Skin of body (tissue), 2 donors: ENCODE results near the gene PTH2. TPM values are rescaled to one million over a fixed set of nuclear protein-coding genes. Genes with fewer than 3 reads are reported as not detected.

ENCODE experiments used
- DNase-seq: peaks from one replicate; lab custom pipeline; 2025; lab: John Stamatoyannopoulos, UW
- total RNA-seq: library from RNA; depleted of rRNA; stranded (reverse); fragments of >200 nt; gene quantifications from one replicate; pipeline ENCODE4 v1.2.3, GENCODE V29; 2014

Gene PTH2
- total RNA-seq, 1 donor from 2014 or later: not detected

DNA sequence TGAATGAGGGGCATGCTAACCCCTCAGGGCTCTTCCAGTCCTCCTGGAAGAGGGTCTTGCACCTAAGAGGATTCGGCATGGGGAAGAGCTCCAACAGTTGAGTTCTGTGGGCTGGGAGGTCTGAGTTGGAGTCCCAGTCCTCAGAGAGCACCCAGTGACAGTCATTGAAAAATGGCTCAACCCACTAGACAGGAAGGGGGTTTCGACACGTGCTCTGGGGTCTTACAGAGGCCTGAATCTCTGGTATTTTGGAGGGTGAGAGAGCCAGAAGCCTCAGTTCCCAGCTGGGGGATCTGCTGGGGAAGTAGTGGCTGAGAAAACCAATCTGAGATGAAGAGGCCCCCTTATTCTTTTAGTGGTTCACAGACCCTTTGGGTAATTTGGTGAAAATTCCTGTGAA is 9.0 kb downstream of the PTH2 start:
- DNase-seq: no peak

DNA sequence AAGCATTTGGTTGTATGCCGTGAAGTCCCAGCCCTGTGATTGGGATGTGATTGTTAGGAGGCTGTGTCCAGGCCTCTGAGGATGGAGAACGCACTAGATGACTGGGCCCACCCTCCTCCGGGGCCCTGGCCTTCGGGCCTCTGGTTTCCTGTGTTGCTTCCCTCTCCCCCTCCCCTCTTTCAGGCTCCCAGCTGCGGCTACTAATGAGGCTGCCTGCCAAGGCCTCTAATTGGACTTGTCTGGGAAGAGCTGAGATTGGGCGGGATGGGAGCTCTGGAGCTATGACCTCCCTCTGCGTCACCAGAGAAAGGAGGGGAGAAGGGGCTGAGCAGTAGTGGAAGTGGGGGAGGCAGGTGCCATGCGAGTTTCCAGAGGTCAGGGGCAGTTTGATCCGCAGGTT is 9.9 kb downstream of the PTH2 start:
- no peak for DNase-seq

DNA sequence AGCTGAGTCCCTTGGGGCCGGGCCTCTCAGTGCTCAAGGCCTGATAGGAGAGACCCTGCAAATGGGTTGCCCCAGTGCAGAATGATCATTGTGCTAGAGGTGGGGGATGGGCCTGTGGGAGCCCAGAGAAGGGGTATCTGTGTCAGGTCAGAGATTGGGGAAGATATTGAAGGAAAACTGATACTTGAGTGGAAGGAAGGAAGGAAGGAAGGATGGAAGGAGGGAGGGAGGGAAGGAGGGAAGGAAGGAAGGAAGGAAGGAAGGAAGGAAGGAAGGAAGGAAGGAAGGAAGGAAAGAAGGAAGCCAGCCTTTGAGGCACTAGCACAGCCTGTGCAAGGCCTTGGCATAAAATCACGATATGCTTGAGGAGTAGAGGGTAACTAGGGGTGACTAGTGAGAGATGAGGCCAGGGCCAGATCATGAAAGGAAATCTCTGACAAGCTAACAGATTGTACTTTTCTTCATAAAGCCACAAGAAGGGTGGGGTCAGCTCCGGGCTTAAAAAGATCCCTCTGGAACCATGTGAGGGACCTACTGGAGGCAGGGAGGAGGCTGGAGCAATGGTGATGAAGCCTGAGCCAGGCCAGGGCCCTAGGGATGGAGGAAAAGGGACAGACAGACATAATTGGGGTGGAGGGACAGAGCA is 11.4 kb downstream of the PTH2 start:
- no peak for DNase-seq

DNA sequence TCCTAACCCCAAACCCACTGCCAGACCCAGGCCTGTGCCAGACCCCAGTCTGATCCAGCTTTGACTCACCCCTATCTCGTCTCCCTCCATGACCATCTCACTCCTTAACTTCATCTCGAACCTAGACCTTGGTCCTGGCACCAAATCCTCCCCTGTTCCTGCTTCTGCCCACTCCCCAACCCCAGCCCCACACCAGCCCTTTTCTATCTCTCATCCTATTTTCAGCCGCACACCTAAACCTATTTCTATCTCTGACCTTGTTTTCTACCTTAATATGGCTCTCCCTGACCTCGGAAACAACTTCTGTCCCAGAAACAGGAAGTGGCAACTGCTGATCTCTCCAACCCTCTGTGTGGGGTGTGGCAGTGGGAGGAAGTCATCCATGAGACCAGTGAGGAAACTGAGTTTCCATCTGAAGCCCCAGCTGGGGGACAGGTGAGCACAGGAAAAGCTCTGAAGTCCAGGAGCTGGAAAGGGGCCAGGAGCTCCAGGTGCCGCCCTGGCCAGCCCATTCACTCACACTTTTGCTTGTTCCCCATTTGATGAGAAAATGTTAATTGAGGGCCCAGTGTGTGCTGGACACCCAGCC is 13.7 kb downstream of the PTH2 start:
- DNase-seq: no peak

DNA sequence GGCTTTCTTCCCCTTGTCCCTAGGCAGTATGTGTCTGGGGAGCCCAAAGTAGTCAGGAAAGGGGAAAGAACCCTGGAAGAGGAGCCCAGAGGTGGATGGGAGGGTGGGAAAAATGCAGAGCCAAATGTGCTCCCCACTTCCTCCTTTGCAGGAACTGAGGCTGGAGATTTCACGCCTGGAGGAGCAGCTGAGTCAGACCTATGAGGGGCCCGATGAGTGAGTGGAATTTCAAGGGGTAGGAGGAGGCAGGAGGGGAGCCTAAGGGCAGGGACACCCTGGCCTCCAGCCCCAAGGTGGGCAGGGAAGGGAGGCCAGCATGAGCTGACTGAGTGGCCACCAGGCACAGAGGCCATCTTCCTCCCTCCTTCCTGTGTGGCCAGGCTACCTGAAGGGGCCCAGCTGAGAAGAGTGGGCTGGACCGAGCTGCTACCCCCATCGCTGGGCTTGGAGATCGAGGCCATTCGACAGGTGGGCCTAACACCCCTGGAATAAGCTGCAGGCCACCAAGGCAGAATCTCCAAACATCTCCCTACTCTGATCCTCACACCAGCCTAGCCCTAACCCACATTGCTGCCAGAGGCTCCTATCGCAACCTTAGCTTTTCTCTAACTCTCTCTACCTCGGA is 14.3 kb downstream of the PTH2 start:
- no peak for DNase-seq

- DNase-seq: no peak
Measured at GRCh38 chr19:49407482-49408015, 15.7 kb downstream of the PTH2 start.

DNA sequence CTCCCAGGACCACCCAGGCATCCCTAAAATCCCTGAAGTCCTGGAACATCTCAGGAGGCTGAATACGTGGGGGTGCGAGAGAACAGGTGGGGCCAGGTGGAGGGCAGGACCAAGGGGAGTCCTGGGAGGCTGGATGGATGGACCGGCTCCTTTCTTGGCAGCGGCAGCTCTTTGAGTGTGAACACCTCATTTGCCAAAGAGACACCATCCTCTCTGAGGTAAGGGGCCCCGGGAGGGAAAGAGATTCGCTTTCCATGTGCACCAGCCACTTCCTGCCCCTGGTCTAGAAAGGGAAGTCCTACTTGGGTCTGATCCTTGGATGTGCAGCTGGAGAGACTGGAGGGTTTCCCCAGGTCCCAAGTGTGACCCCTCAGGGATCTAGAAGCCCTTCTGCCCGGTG is 16.2 kb downstream of the PTH2 start:
- DNase-seq: no peak

DNA sequence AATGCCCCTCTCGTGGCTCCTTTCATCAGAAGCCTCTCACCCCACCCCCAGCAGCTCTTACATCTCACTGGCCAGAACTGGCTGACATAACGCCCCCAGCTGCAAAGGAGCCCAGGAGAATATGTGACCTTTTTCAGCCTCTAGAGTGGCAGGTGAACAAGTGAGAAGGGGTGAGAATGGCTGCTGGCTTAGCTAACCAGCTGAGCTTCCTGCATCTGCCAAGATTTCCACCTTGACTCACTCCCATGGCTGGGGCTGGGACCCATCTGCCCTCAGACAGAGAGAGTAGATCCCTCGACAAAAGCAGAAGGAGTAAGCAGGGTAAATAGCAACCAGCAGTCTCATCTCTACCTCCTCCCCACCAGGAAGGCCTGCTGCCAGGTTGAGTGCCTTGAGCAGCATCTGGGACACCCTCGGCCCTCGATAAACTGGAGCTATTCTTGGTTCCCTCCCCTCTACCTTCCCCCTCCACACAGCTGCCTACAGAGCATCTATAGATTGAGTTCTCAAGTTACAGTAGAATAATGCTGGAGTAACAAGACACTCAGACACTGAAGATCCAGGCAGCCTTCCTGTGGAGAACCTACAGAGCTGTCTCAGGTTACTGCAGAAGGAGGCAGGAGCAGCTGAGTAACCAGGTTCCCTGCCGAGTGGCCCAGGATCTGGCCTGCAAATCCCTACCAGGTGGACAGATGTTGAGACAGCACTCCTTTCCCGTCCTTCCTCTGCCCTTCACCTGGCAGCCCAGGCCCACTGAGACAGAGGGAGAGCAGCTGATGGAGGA is 19.6 kb downstream of the PTH2 start:
- DNase-seq: no peak

DNA sequence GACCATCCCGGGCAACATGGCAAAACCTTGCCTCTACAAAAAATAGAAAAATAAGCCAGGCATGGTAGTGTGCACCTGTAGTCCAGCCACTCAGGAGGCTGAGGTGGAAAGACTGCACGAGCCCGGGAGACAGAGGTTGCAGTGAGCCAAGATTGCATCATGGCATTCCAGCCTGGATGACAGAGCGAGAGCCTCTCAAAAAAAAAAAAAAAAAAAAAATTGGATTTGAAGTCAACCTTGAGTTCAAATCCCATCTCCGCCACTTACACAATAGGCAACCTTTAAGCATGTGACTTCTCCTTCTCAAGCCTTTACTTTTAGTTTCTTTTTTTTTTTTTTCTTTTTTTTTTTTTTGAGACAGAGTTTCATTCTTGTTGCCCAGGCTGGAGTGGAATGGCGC is 23.2 kb downstream of the PTH2 start:
- no peak for DNase-seq

DNA sequence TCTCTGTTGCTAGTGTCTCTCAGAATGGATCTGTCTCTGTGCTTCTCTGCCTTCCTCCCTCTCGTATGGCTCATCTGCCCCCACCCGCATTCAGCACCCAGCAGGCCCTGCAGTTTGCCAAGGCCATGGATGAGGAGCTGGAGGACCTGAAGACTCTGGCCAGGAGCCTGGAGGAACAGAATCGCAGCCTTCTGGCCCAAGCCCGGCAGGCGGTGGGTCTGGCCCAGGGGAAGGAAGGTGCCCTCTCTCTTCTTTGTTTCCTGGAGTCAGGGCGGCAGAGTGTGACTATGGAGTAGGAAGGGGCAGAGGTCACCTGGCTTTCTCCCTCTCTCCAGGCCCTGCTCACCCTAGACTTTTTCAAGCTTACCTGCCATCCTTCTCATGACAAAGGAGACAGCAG is 24.3 kb downstream of the PTH2 start:
- no peak for DNase-seq

GRCh38 chr19:49398001-49398615 is 25.1 kb downstream of the PTH2 start:
- DNase-seq: no peak

- DNase-seq: no peak
Measured at GRCh38 chr19:49396738-49397505, 26.3 kb downstream of the PTH2 start.

DNA sequence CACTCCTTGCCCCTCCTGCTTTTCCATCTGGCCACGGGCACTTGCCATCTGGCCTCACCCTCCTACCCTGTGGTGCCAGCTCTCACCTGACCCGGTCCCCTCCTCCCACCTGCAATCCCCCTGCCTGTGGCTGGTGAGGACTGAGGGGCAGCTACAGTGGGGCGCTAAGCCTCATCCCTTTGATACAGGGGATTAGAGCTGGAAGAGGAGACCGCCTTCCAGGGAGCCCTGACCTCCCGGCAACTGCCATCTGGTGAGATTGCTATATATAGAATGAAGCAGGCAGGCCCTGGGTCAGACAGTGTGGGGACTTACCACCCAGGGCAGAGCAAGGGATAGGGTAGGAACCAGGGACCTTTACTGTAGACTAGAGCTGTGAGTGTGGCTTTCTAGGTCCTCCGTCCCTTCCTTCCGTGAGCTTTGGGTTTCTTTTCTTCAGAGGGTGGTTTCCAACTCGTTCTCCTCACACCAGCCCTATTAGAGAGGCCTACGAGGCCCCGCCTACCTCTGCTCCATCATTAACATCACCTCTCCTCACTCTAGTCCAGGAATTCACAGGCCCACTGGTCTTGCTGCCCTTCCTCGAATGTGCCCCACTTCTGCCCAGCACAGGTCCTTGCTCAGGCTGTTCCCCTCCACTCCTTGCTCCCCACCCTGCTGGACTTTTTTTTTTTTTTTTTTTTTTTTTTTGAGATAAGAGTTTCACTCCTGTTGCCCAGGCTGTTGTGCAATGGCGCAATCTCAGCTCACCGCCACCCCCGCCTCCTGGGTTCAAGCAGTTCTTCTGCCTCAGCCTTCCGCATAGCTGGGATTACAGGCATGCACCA is 27.4 kb downstream of the PTH2 start:
- DNase-seq: no peak

DNA sequence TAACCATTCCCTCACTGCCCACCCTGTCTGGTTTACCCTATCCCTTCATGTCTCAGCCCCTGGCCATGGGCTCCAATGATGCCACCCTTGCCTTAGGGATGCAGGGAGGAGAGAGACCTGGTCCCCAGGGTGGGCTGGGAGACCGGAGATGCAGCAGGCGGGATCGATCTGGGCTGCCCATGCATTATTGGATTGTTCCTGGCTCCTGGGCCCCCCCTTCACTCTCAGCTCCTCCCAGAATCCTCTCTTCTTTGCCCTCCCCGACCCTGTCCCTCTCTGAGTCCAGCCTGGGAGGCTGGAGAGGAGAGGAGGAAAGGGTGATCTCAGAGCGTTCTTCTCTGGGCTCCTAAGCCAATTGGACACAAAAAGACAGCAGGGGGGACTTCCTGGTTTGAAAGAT is 29.4 kb downstream of the PTH2 start:
- DNase-seq: no peak

DNA sequence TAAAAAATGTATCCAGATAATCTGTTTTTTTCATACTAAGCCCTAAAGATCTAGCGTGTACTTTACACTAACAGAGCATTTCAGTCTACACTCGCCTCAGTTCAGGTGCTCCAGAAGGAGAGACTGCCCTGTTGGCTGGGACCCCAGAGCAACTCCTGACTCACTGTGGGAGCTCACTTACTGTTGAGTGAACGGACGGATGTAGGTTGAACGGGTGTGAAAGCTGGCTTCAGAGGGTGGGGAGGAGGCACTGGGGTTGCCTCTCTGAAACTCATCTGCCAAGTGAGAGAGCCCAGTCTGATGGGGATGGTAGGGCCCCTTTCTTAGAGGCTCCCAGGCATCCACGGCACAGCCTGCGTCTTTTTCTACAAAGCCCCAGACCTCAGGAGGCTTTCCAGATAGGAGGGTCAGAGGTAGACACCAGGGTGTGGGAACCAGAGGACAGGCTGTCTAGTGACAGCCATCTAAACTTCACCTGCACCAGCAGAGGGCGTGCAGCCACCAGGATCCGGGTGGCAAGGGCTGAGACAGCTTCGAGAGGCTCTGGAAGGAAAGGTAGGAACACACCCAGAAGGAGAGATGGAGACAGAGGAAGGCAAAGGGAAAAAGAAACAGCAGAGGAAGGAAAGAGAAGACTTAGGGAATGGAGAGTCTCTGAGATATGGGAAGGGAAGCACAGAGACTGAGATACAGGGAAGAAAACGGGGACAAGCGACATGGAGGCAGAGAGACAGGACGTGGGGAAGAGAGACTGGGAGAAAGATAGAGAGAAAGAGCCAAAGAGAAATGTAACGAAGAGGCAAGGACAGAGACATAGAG is 31.5 kb downstream of the PTH2 start:
- DNase-seq: peak; percentile 16

GRCh38 chr19:49390929-49391359 is 32.3 kb downstream of the PTH2 start:
- DNase-seq: no peak

DNA sequence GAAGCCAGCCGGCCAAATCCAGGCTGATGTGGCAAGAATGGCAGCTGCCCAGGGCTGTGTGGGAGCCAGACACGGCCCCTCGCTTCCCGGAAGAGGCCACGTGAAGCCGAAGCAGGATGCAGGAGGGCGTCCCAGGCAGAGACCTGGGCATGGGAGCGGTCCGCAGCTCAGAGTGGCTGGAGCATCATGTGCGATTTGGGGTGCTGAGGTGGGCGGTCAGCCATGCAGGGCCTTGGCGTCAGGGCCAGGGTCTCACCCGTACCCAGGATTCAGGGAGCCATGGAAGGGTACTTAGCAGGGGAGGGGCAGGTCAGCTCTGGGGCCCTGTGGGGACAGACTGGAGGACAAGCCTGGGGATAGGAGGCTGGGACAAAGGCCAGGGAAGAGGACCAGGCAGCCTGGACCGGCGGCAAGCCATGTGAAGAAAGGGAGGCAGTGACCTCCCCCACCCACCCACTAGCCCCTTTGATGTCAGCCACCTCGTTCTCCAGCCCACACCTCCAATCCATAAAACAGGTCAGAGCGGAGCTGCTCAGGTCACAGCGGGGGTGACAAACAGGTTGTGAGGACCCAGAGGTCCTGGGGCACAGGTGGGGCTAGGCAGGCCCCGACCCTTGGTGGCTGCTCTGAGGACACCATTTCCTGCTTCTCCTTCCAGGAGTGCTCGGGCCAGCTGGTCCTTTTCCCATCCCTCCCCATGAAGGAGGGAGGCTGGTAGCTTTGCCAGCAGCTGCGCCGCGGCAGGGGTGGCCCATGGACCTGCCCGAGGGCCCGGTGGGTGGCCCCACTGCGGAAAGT is 32.9 kb downstream of the PTH2 start:
- DNase-seq: no peak

GRCh38 chr19:49389406-49389805 is 33.8 kb downstream of the PTH2 start:
- DNase-seq: no peak
